GM21367 (cell line): ENCODE measurements around the gene SLC39A11.

Experiments used
- ATAC-seq: cut with Tn5 transposase; IDR thresholded peaks from one replicate; pipeline ENCODE4 v1.9.1; 2021; ENCODE audit not compliant: unreplicated experiment

The SLC39A11 gene

DNA sequence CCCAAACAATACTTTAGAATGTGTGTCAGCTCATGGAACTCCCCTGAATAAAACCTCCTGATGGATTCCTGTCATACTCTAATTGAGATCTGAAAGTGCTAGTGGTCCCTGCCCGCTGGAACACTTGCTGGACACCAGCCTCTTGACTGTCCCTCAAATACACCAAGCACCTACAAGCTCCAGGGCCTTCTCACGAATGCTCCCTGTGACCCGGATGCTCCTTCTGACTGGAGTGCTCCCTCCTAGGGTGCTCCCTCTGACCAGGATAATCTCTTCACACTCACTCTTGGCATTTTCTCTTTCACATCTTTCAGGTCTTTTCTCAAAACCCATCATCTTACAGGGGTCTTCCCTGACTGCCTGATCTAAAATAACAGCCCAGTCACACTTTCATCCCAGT, 205.9 kb downstream of the SLC39A11 start:
- no peak for ATAC-seq

- ATAC-seq: no peak
Observed at GRCh38 chr17:72884066-72884465, 208.4 kb downstream of the SLC39A11 start.

GRCh38 chr17:72883351-72883750, 209.1 kb downstream of the SLC39A11 start:
- ATAC-seq: no peak

GRCh38 chr17:72882426-72882825, 210.1 kb downstream of the SLC39A11 start:
- no peak for ATAC-seq

- no peak for ATAC-seq
Observed at GRCh38 chr17:72879877-72880276, 212.6 kb downstream of the SLC39A11 start.

DNA sequence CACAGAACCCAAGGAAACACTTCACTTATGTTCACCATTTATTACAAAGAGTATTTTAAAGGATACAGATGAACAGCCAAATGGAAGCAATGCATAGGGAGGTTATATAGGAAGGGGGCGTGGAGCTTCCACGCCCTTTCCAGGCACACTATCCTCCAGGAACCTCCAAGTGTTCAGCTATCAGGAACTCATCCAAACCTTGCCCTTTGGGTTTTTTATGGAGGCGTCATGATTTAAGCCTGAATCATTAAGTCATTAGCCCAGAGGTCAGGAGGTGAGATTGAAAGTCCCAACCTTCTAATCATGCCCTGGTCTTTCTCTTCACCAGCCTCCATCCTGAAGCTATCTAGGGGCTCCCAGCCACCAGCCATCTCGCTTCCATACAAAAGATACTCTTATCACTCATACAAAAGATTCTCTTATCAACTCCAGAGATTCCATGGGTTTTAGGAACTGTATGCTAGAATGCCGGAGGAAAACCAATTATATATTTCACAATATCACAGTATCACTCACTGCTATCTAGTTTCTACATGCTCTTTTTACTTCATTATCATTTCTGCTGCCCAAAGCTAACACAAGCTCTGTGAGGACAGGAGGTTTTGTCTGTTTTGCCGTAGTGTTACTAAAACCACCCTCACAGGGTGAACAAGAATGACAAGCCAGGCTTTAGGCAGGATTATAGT, 213.4 kb downstream of the SLC39A11 start:
- ATAC-seq: no peak

DNA sequence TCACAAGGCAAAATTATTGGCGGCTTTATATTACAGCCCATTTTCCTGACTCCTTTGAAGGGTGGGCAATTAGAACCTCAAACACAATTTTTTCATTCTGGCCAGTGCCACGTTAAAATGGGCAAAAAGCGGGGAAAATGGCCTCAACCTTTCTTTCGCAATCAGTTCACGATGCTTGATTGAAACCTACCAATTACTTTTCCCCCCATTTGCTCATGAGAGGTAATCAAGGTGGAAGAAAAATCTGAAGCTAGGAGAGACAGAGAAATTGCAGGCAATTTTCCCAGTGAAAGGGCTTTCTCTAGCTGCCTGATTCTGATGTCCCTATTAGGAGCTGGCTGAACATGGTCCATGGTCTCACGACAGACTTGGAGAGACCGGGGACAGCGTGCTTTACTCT, 215.1 kb downstream of the SLC39A11 start:
- no peak for ATAC-seq

DNA sequence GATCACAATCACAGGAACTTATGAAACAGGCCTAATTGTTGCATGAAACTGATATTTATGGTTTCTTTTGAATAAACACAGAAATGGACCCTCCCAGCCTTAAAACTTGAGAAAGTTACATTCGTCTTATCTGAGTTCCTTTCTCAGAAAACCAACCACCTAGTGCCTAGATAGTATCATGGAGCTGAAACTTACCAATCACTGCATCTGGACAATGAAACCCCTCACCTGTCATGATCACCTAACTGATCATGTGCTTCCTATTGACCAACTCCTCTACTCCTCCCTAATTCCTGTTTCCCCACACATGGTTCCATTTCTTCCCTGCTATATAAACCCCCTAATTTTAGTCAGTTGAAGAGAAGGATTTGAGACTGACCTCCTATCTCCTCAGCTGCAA, 216.1 kb downstream of the SLC39A11 start:
- ATAC-seq: no peak

GRCh38 chr17:72875361-72875760, 217.1 kb downstream of the SLC39A11 start:
- ATAC-seq: no peak

DNA sequence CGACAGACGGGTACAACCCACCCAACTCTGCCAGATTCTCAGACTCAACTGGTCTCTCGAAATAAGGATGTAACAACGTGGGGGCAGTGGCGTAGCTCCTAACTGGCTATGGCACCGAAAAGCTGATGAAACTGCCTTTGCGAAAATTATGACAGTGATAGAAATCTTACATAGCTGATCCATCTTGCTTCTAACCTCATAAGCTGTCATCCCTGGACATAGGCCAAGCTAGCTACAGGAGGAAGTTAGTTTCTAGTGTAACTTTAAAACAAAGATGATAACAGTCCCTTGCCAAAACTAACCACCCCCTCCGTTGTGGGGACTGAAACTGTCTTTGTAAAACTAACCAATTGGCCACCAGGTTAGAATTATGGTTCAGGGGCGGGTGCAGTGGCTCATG, 220.1 kb downstream of the SLC39A11 start:
- no peak for ATAC-seq

DNA sequence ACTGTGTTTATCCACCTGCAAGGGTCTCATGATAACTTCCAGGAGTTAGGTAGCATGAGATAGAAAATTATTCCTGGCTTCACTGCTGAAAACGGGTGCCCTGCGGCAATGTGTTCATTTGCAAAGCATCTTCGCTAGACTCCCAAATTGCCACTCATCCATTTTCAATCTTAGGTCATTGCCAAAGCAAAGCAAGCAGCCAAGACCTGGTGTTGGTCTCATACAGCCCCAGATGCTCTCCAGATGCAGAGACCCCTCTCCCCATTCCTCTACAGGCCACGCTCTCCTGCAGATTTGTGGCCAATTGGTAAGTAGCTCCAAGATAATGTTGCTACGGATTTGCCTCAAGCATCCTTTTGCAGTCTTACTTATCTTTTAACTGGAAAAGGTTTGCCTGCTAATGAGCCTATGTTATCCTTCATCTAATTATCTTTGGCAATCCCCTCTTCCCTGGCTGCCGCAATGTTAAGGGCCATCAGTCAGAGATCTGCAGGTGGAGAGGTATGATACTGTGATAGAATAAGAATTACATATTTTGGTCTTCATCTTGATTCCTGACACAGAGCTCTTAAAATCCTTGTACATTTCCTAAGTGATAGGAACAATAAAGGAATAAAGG, 222.0 kb downstream of the SLC39A11 start:
- no peak for ATAC-seq

DNA sequence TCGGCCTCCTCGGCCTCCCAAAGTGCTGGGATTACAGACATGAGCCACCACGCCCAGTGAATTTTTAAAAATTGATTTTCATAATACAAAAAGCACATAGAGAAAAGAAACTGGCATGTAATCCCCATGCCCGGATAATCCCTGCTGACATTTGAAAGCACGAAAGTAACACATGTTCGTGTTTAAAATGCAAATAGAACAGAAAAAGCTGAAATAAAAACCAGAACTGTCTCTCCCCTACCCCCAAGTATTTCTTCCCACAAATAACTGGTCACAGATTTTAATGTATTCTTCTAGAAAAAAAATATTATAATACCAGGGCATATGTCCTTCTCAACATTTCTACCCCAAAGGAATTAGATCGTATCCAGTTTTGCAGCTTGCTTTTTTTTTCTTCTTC, 222.9 kb downstream of the SLC39A11 start:
- no peak for ATAC-seq

DNA sequence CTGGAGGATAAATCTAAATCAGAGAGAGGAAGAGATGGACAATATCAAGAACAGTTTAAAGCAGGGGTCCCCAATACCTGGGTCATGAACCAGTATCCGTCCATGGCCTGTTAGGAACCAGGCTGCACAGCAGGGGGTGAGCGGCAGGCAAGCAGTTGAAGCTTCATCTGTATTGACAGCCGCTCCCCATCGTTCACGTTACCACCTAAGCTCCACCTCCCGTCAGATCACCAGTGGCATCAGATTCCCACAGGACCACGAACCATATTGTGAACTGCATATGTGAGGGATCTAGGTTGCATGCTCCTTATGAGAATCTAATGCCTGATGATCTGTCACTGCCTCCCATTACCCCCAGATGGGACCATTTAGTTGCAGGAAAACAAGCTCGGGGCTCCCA, 226.5 kb downstream of the SLC39A11 start:
- no peak for ATAC-seq

DNA sequence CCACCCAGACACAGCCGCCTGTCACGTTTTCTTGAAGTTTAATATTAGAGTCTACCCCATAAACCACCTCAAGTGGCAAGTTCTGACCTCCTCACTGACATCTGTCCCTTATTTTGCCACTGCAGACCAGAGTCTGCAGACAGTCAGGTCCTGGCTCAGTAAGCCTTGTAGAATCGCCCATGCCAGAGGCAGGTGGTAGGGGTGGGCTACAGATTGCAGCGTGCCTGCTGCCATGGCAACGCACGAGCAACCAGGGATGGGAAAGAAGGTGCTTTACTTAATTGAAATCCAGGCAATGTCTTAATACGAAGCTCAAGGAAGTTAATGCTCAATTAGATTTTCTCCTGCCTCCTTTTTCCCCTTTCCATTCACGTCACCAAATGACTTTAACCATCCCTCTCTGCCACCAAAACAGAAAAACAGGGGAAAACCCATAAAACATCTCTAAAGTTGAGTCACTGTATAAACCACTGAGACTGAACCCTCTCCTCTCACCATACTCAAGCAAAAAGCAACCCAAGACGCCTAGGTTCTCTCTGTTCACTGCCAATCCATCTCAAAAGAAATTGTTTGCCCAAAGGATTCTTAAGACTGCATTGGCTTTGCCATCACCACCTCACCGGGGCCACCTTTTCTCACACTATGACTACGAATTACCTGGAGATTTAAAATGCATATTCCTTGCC, 228.8 kb downstream of the SLC39A11 start:
- ATAC-seq: no peak

- no peak for ATAC-seq
Observed at GRCh38 chr17:72862276-72862999, 230.1 kb downstream of the SLC39A11 start.

DNA sequence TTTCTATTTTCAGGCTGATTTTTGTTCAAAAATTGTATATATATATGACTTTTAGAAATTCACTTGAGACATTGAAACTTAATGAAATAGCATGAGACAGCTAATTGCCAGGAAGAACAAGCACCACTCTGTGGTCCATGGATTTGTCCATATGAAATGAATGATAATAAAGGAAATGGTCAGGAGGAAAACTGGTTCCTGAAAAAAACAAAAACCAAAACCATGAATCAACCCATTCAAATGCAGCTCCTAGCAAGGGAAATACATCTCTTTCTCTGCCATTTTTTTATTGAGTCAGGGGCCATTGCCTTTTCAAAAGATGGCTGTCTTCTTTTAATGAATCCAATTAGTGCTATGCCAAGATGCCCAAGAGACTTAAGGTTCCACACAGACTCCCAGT, 230.7 kb downstream of the SLC39A11 start:
- no peak for ATAC-seq

DNA sequence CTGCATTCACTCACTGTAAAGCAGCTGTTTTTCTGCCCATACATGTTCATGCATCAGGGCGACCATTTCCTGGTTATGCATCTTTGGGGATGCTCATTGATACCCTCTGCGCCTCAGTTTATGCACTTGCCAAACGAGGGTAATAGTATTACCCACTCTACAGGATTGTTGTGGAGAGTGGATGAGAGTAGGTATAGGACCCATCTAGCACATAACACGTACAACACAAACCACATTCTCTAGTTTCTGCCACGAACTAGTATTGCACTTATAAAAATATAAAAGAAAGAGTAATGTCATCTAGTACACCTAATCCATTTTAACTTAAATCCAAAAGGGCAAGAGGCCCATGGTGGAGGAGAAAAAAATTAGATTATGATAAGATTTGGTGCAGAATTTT, 231.7 kb downstream of the SLC39A11 start:
- ATAC-seq: no peak

GRCh38 chr17:72858826-72859495, 233.5 kb downstream of the SLC39A11 start:
- ATAC-seq: no peak

- ATAC-seq: no peak
Observed at GRCh38 chr17:72853440-72854415, 238.8 kb downstream of the SLC39A11 start.
